GM12892 (cell line): ENCODE data around the gene LRPAP1.

Experiments used
- POLR2A ChIP-seq: IDR thresholded peaks from 2 replicates; pipeline ENCODE4 v1.6.1; 2011; ENCODE audit warnings: low read depth, low read length, control low read depth
- POLR2AphosphoS5 ChIP-seq: IDR thresholded peaks from 2 replicates; pipeline ENCODE4 v1.6.1; 2011; ENCODE audit warnings: low read depth, low read length, control low read depth
- TAF1 ChIP-seq: IDR thresholded peaks from 2 replicates; pipeline ENCODE4 v1.6.1; 2011; ENCODE audit warnings: low read depth, mild to moderate bottlenecking, control low read depth, low read length, borderline replicate concordance

DNA sequence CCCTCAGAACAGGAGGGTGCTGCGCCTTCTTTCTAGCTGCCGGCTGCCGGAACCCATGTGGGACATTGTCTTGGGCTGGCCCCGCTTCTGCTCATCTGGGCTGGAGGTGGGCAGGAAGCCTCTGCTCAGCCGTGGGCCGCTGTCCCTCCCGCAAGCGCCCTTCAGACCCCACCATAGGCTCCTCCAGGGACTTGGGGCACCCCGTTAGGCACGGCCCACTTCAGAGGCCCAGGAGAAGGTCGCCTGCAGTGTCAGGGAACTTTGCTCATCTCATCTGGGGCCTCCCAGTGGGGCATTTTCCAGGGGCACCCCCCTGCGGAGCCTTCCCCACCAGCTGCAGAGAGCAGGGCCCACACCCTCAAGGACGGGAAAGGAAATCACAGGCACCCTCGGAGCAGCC lies 36.2 kb downstream of the LRPAP1 start:
- no peak for TF ChIP-seq TAF1
- TF ChIP-seq POLR2AphosphoS5: no peak
- TF ChIP-seq POLR2A: no peak
